ENCODE results near the gene NLGN2.

The NLGN2 gene

GRCh38 chr17:7467498-7467897 is 59.9 kb downstream of the NLGN2 start:
- no peak for TF ChIP-seq CTCF (IDR thresholded peaks at IDR 0.05; ENCODE audit: borderline replicate concordance, control extremely low read depth, extremely low read depth, insufficient read depth, missing control alignments)
- DNase-seq (ENCODE audit: low spot score) = no peak
- in situ Hi-C loops (cut with MboI; ENCODE audit: low sequenced_read_pairs, unreplicated experiment) = no loop called here

- in situ Hi-C loops (cut with MboI; ENCODE audit: low sequenced_read_pairs, unreplicated experiment) = no loop called here
- no peak for TF ChIP-seq CTCF (IDR thresholded peaks at IDR 0.05; ENCODE audit: borderline replicate concordance, control extremely low read depth, extremely low read depth, insufficient read depth, missing control alignments)
- no peak for DNase-seq (ENCODE audit: low spot score)
Measured at GRCh38 chr17:7468290-7468689, 60.6 kb downstream of the NLGN2 start.

- TF ChIP-seq CTCF (IDR thresholded peaks at IDR 0.05; ENCODE audit: borderline replicate concordance, control extremely low read depth, extremely low read depth, insufficient read depth, missing control alignments) = no peak
- no peak for DNase-seq (ENCODE audit: low spot score)
- in situ Hi-C loops (cut with MboI; ENCODE audit: low sequenced_read_pairs, unreplicated experiment) = no loop called here
Measured at GRCh38 chr17:7468804-7469389, 61.3 kb downstream of the NLGN2 start.

Measured in GM13976 (cell line).